Measurements from ENCODE around the gene NAA38.

The NAA38 gene

GRCh38 chr17:7852919-7853690, 4.3 kb downstream of the NAA38 start:
- DNase-seq (ENCODE audit: low read depth, low spot score), result no peak

GRCh38 chr17:7852262-7852670, 5.1 kb downstream of the NAA38 start:
- no peak for DNase-seq (ENCODE audit: low read depth, low spot score)

GRCh38 chr17:7851438-7852261, 5.7 kb downstream of the NAA38 start:
- DNase-seq (ENCODE audit: low read depth, low spot score), result no peak

GRCh38 chr17:7850701-7851437, 6.5 kb downstream of the NAA38 start:
- no peak for DNase-seq (ENCODE audit: low read depth, low spot score)

- DNase-seq (ENCODE audit: low read depth, low spot score), result no peak
These were observed 7.4 kb downstream of the NAA38 start for GRCh38 chr17:7849751-7850504.

GRCh38 chr17:7849130-7849750, 8.1 kb downstream of the NAA38 start:
- no peak for DNase-seq (ENCODE audit: low read depth, low spot score)

GRCh38 chr17:7848739-7849129, 8.6 kb downstream of the NAA38 start:
- DNase-seq (ENCODE audit: low read depth, low spot score), result no peak

- no peak for DNase-seq (ENCODE audit: low read depth, low spot score)
These were observed 9.2 kb downstream of the NAA38 start for GRCh38 chr17:7848131-7848579.

GRCh38 chr17:7846765-7847661, 10.3 kb downstream of the NAA38 start:
- DNase-seq (ENCODE audit: low read depth, low spot score), result no peak

- no peak for DNase-seq (ENCODE audit: low read depth, low spot score)
These were observed 11.2 kb downstream of the NAA38 start for GRCh38 chr17:7846063-7846735.

GRCh38 chr17:7845359-7846062, 11.8 kb downstream of the NAA38 start:
- no peak for DNase-seq (ENCODE audit: low read depth, low spot score)

- DNase-seq (ENCODE audit: low read depth, low spot score), result peak; percentile 89
These were observed 12.8 kb downstream of the NAA38 start for GRCh38 chr17:7844292-7845154.

GRCh38 chr17:7843536-7844291, 13.6 kb downstream of the NAA38 start:
- no peak for DNase-seq (ENCODE audit: low read depth, low spot score)

- DNase-seq (ENCODE audit: low read depth, low spot score), result no peak
These were observed 14.2 kb downstream of the NAA38 start for GRCh38 chr17:7843257-7843535.

- DNase-seq (ENCODE audit: low read depth, low spot score), result no peak
These were observed 14.7 kb downstream of the NAA38 start for GRCh38 chr17:7842380-7843256.

GRCh38 chr17:7841915-7842379, 15.4 kb downstream of the NAA38 start:
- DNase-seq (ENCODE audit: low read depth, low spot score), result no peak
